GM23248 (cell line): ENCODE results near the gene KNCN.

Source experiments
- EZH2 ChIP-seq: fragments of 200-600 bp; sonication (generic); IDR thresholded peaks from 2 replicates; pipeline ENCODE4 v1.6.1; 2018; ENCODE audit warnings: antibody characterized with exemption, mild to moderate bottlenecking; ENCODE audit not compliant: insufficient read depth, poor library complexity, severe bottlenecking
- EZH2phosphoT487 ChIP-seq: fragments of 200-600 bp; sonication (generic); IDR thresholded peaks from 2 replicates; pipeline ENCODE4 v1.6.1; 2018; ENCODE audit warnings: antibody characterized with exemption, moderate library complexity, mild to moderate bottlenecking, low read depth; ENCODE audit not compliant: insufficient read depth

- TF ChIP-seq EZH2phosphoT487, result no peak
- no peak for TF ChIP-seq EZH2
These were observed 5.2 kb downstream of the KNCN start for GRCh38 chr1:46546210-46546609.
